ENCODE measurements around the gene WDR53. TPM values are rescaled to one million over a fixed set of nuclear protein-coding genes. Genes with fewer than 3 reads are reported as not detected.

WDR53 gene
- total RNA-seq, 1 donor from 2014 or later, result 12.2 TPM

- DNase-seq (ENCODE audit: low spot score), result no peak
- Mint-ChIP-seq H3K27ac (ENCODE audit: unreplicated experiment) (no peak overlapping the region), H3K4me3 (ENCODE audit: unreplicated experiment) (no peak overlapping the region), H3K27me3 (ENCODE audit: low read depth) (no peaks in the 10 kb centered on the region), H3K9me3 (ENCODE audit: low read depth) (no peaks in the 10 kb centered on the region), H3K36me3 (ENCODE audit: low read depth) (peaks cover 2% of the 10 kb centered on the region), H3K4me1 (ENCODE audit: low read depth) (peaks cover 5% of the 10 kb centered on the region)
- TF ChIP-seq, protein P1, sequence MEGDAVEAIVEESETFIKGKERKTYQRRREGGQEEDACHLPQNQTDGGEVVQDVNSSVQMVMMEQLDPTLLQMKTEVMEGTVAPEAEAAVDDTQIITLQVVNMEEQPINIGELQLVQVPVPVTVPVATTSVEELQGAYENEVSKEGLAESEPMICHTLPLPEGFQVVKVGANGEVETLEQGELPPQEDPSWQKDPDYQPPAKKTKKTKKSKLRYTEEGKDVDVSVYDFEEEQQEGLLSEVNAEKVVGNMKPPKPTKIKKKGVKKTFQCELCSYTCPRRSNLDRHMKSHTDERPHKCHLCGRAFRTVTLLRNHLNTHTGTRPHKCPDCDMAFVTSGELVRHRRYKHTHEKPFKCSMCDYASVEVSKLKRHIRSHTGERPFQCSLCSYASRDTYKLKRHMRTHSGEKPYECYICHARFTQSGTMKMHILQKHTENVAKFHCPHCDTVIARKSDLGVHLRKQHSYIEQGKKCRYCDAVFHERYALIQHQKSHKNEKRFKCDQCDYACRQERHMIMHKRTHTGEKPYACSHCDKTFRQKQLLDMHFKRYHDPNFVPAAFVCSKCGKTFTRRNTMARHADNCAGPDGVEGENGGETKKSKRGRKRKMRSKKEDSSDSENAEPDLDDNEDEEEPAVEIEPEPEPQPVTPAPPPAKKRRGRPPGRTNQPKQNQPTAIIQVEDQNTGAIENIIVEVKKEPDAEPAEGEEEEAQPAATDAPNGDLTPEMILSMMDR (IDR thresholded peaks at IDR 0.05), result no peak
These were observed 8.5 kb downstream of the WDR53 start for GRCh38 chr3:196559826-196560225.

- Mint-ChIP-seq H3K9me3 (ENCODE audit: low read depth) (no peaks in the 10 kb centered on the region), H3K27ac (ENCODE audit: unreplicated experiment) (no peak overlapping the region), H3K4me3 (ENCODE audit: unreplicated experiment) (no peak overlapping the region), H3K27me3 (ENCODE audit: low read depth) (no peaks in the 10 kb centered on the region), H3K4me1 (ENCODE audit: low read depth) (no peaks in the 10 kb centered on the region), H3K36me3 (ENCODE audit: low read depth) (peaks cover 8% of the 10 kb centered on the region)
- TF ChIP-seq, protein P1 (IDR thresholded peaks at IDR 0.05), result no peak
- DNase-seq (ENCODE audit: low spot score), result no peak
These were observed 9.9 kb downstream of the WDR53 start for GRCh38 chr3:196558476-196558875.

DNA sequence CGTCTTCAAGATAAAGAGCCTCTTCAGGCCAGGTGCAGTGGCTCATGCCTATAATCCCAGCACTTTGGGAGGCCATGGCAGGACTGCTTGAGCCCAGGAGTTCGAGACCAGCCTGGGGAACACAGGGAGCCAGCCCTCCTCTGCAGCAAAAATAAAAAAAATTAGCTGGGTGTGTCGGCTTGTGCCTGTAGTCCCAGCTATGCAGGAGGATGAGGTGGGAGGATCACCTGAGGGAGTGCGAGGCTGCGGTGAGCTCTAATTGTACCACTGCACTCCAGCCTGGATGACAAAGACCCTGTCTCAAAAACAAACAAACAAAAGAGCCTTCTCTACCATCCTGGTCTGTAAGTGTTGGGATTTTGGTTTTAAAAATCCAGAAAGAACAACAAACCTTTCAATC is 11.1 kb downstream of the WDR53 start:
- peaks cover 8% of the 10 kb centered on the region for H3K36me3 Mint-ChIP-seq (ENCODE audit: low read depth)
- TF ChIP-seq, protein P1 (IDR thresholded peaks at IDR 0.05), result no peak
- no peak overlapping the region for H3K4me3 Mint-ChIP-seq (ENCODE audit: unreplicated experiment)
- no peak overlapping the region for H3K27ac Mint-ChIP-seq (ENCODE audit: unreplicated experiment)
- DNase-seq (ENCODE audit: low spot score), result no peak
- no peaks in the 10 kb centered on the region for H3K4me1 Mint-ChIP-seq (ENCODE audit: low read depth)
- no peaks in the 10 kb centered on the region for H3K27me3 Mint-ChIP-seq (ENCODE audit: low read depth)
- H3K9me3 Mint-ChIP-seq (ENCODE audit: low read depth), result no peaks in the 10 kb centered on the region

DNA sequence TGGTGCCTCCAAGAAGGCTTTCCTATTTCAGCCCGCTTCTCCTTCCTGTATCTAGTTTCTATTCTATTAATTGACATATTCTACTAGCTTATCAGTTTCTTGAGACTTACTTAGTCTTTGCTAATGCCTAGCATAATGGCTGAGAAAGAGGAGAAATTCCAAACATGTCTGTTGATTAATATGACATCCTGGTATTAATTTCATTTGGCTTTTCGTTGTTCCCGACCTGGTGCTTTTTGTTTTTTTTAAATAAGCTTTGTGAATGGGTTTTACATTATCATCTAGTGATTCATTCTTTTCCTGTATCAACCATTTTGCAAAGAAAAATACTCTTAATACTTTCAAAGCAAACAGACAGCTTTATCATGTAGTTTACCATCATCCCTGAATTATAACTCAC is 13.1 kb downstream of the WDR53 start:
- no peak for DNase-seq (ENCODE audit: low spot score)
- H3K36me3 Mint-ChIP-seq (ENCODE audit: low read depth), result peaks cover 8% of the 10 kb centered on the region
- H3K4me1 Mint-ChIP-seq (ENCODE audit: low read depth), result no peaks in the 10 kb centered on the region
- no peak overlapping the region for H3K4me3 Mint-ChIP-seq (ENCODE audit: unreplicated experiment)
- H3K27me3 Mint-ChIP-seq (ENCODE audit: low read depth), result no peaks in the 10 kb centered on the region
- H3K27ac Mint-ChIP-seq (ENCODE audit: unreplicated experiment), result no peak overlapping the region
- H3K9me3 Mint-ChIP-seq (ENCODE audit: low read depth), result peaks cover 5% of the 10 kb centered on the region
- TF ChIP-seq, protein P1 (IDR thresholded peaks at IDR 0.05), result no peak

GRCh38 chr3:196554205-196554604 is 14.1 kb downstream of the WDR53 start:
- H3K4me1 Mint-ChIP-seq (ENCODE audit: low read depth), result no peaks in the 10 kb centered on the region
- no peak overlapping the region for H3K4me3 Mint-ChIP-seq (ENCODE audit: unreplicated experiment)
- H3K9me3 Mint-ChIP-seq (ENCODE audit: low read depth), result peaks cover 14% of the 10 kb centered on the region
- TF ChIP-seq, protein P1 (IDR thresholded peaks at IDR 0.05), result no peak
- no peak for DNase-seq (ENCODE audit: low spot score)
- peaks cover 8% of the 10 kb centered on the region for H3K36me3 Mint-ChIP-seq (ENCODE audit: low read depth)
- H3K27me3 Mint-ChIP-seq (ENCODE audit: low read depth), result no peaks in the 10 kb centered on the region
- no peak overlapping the region for H3K27ac Mint-ChIP-seq (ENCODE audit: unreplicated experiment)
